GM23248 (cell line): ENCODE data around the gene NUDT19.

Experiments used
- EZH2 ChIP-seq: fragments of 200-600 bp; sonication (generic); IDR thresholded peaks from 2 replicates; pipeline ENCODE4 v1.6.1; 2018; ENCODE audit warnings: antibody characterized with exemption, mild to moderate bottlenecking; ENCODE audit not compliant: insufficient read depth, poor library complexity, severe bottlenecking
- EZH2phosphoT487 ChIP-seq: fragments of 200-600 bp; sonication (generic); IDR thresholded peaks from 2 replicates; pipeline ENCODE4 v1.6.1; 2018; ENCODE audit warnings: antibody characterized with exemption, moderate library complexity, mild to moderate bottlenecking, low read depth; ENCODE audit not compliant: insufficient read depth

GRCh38 chr19:32676186-32676894 lies 15.3 kb upstream of the NUDT19 start:
- peak; percentile 67 for TF ChIP-seq EZH2
- TF ChIP-seq EZH2phosphoT487, result no peak
